ENCODE results near the gene CBLB. TPM values are rescaled to one million over a fixed set of nuclear protein-coding genes. Genes with fewer than 3 reads are reported as not detected.

Gene CBLB
- total RNA-seq, 1 experiment from 2014 or later, result 98.8 TPM

DNA sequence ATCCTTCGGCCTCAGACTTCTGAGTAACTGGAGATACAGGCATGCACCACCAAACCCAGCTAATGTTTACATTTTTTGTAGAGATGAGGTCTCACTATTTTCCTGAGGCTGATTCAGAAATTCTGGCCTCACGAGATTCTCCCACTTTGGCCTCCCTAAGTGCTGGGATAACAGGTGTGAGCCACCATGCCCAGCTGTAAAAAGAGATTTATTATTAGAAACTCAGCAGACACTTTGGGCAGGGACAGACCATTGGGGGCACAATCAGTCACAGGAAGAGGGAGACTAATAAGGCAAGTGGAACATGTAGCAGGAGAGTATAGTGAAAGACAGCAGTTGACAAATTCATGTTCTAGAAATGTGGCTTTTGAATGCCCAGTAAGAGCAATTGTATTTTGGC is 249.2 kb downstream of the CBLB start:
- no peak overlapping the region for H3K4me2 ChIP-seq (ENCODE audit: low read depth, low read length, poor library complexity, severe bottlenecking)
- no peaks in the 10 kb centered on the region for H3K9me2 ChIP-seq (replicated peaks; ENCODE audit: insufficient read depth, low read length)
- DNase-seq, result no peak
- H2AFZ ChIP-seq (ENCODE audit: low read length), result no peak overlapping the region
- no peak overlapping the region for H3K27ac ChIP-seq (ENCODE audit: low read length)
- H3K4me3 ChIP-seq (ENCODE audit: low read length), result no peak overlapping the region
- no peaks in the 10 kb centered on the region for H3K36me3 ChIP-seq (ENCODE audit: insufficient read depth, low read length)
- no peaks in the 10 kb centered on the region for H4K20me1 ChIP-seq (ENCODE audit: insufficient read depth, low read depth, low read length)
- no peaks in the 10 kb centered on the region for H3K4me1 ChIP-seq (ENCODE audit: low read length)
- no peak overlapping the region for H3K9ac ChIP-seq (ENCODE audit: low read length)
- no peaks in the 10 kb centered on the region for H3K79me2 ChIP-seq (ENCODE audit: low read length)
- no peaks in the 10 kb centered on the region for H3K27me3 ChIP-seq (ENCODE audit: low read length)
- no peaks in the 10 kb centered on the region for H3K9me3 ChIP-seq (ENCODE audit: low read length)

GRCh38 chr3:105618556-105618955 is 250.3 kb downstream of the CBLB start:
- H3K27me3 ChIP-seq (ENCODE audit: low read length), result no peaks in the 10 kb centered on the region
- no peaks in the 10 kb centered on the region for H3K4me1 ChIP-seq (ENCODE audit: low read length)
- no peak overlapping the region for H3K9ac ChIP-seq (ENCODE audit: low read length)
- H3K9me3 ChIP-seq (ENCODE audit: low read length), result no peaks in the 10 kb centered on the region
- H3K4me3 ChIP-seq (ENCODE audit: low read length), result no peak overlapping the region
- no peak overlapping the region for H3K27ac ChIP-seq (ENCODE audit: low read length)
- DNase-seq, result no peak
- H3K4me2 ChIP-seq (ENCODE audit: low read depth, low read length, poor library complexity, severe bottlenecking), result no peak overlapping the region
- no peaks in the 10 kb centered on the region for H3K79me2 ChIP-seq (ENCODE audit: low read length)
- H4K20me1 ChIP-seq (ENCODE audit: insufficient read depth, low read depth, low read length), result no peaks in the 10 kb centered on the region
- H3K36me3 ChIP-seq (ENCODE audit: insufficient read depth, low read length), result no peaks in the 10 kb centered on the region
- no peak overlapping the region for H2AFZ ChIP-seq (ENCODE audit: low read length)
- H3K9me2 ChIP-seq (replicated peaks; ENCODE audit: insufficient read depth, low read length), result no peaks in the 10 kb centered on the region

DNA sequence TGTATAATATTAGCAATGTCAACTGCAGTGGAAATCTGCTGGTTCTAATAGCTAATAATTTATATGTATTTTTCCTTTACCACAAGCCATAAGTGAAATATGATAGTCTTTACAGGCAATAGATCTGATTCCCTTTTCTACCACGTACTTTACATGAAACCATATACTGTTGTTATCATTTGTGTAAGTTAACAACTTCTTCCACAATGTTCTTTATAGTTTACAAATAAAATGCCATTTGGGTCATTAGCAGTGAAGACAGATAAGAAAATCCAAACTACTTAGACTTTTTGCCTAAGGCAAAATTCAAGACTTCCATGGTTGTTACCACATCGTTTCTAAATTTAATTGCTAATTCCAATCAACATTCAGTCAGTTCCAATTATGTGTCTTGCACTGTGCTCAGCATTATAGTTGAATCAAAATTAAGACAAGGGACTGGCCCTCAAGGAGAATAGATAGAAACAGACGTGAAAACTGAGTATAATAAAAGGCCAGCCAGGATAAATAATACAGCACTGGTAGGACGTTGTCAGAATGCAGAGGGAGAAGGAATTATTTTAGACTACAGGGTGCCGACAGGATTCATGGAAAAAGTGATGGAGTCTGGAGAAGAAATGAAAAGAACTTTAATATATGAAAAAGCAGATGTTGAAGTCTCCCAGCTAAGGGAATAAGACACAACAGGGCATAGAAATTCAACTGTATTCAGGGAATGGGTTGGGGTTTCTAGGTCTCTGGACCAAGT is 252.3 kb downstream of the CBLB start:
- H3K9me2 ChIP-seq (replicated peaks; ENCODE audit: insufficient read depth, low read length), result no peaks in the 10 kb centered on the region
- H3K27ac ChIP-seq (ENCODE audit: low read length), result no peak overlapping the region
- DNase-seq, result no peak
- H3K9me3 ChIP-seq (ENCODE audit: low read length), result no peaks in the 10 kb centered on the region
- no peaks in the 10 kb centered on the region for H3K4me1 ChIP-seq (ENCODE audit: low read length)
- H2AFZ ChIP-seq (ENCODE audit: low read length), result no peak overlapping the region
- no peaks in the 10 kb centered on the region for H4K20me1 ChIP-seq (ENCODE audit: insufficient read depth, low read depth, low read length)
- H3K79me2 ChIP-seq (ENCODE audit: low read length), result no peaks in the 10 kb centered on the region
- H3K27me3 ChIP-seq (ENCODE audit: low read length), result no peaks in the 10 kb centered on the region
- no peak overlapping the region for H3K4me2 ChIP-seq (ENCODE audit: low read depth, low read length, poor library complexity, severe bottlenecking)
- no peaks in the 10 kb centered on the region for H3K36me3 ChIP-seq (ENCODE audit: insufficient read depth, low read length)
- no peak overlapping the region for H3K4me3 ChIP-seq (ENCODE audit: low read length)
- no peak overlapping the region for H3K9ac ChIP-seq (ENCODE audit: low read length)

GRCh38 chr3:105615814-105616213 is 253.0 kb downstream of the CBLB start:
- H2AFZ ChIP-seq (ENCODE audit: low read length), result no peak overlapping the region
- H3K79me2 ChIP-seq (ENCODE audit: low read length), result no peaks in the 10 kb centered on the region
- H3K9ac ChIP-seq (ENCODE audit: low read length), result no peak overlapping the region

DNA sequence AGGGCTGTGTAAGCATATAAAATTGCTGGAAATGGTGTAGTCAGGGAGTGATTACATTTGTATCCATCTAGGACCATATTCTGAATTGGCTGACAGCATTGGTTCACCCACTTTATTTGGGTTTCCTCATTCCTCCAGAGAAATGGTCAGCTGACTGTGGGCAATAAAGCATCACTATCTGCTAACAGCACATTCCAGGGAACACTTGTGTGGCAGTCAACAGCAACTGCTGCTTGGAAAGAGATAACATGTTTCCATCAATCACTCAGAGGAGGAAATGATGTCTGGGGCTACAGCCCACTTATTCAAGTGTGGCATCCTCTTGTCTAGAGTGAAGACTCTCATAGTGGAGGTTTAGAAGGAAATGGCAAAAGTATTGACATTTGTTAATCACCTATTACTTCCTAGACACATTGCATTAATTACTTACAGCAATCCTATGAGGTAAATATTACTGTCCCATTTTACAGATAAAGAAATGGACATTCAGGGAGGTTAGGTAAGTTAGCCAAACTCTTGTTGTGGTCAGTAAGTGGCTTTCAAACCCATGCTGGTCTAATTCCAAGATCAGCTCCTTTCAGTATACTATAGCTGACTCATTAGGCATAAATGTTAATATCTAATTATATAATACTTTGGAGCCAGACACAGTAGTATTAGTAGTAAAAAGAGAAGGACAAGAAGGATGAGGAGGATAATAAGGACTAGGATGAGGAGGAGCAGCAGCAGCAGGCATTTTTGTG is 254.4 kb downstream of the CBLB start:
- no peak overlapping the region for H3K4me2 ChIP-seq (ENCODE audit: low read depth, low read length, poor library complexity, severe bottlenecking)

More at GRCh38 chr3:105615814-105616213, 253.0 kb downstream of the CBLB start:
- no peak for DNase-seq
- Histone ChIP-seq H3K36me3 (ENCODE audit: insufficient read depth, low read length) (no peaks in the 10 kb centered on the region), H3K4me3 (ENCODE audit: low read length) (no peak overlapping the region), H3K9me2 (replicated peaks; ENCODE audit: insufficient read depth, low read length) (no peaks in the 10 kb centered on the region), H4K20me1 (ENCODE audit: insufficient read depth, low read depth, low read length) (no peaks in the 10 kb centered on the region), H3K27me3 (ENCODE audit: low read length) (no peaks in the 10 kb centered on the region), H3K4me2 (ENCODE audit: low read depth, low read length, poor library complexity, severe bottlenecking) (no peak overlapping the region), H3K27ac (ENCODE audit: low read length) (no peak overlapping the region), H3K4me1 (ENCODE audit: low read length) (no peaks in the 10 kb centered on the region), H3K9me3 (ENCODE audit: low read length) (no peaks in the 10 kb centered on the region)

GRCh38 chr3:105613120-105613519 is 255.7 kb downstream of the CBLB start:
- H3K4me2 ChIP-seq (ENCODE audit: low read depth, low read length, poor library complexity, severe bottlenecking), result no peak overlapping the region
- no peaks in the 10 kb centered on the region for H3K9me2 ChIP-seq (replicated peaks; ENCODE audit: insufficient read depth, low read length)
- H3K27ac ChIP-seq (ENCODE audit: low read length), result no peak overlapping the region

More for the DNA sequence above, 254.4 kb downstream of the CBLB start:
- H3K9me2 ChIP-seq (replicated peaks; ENCODE audit: insufficient read depth, low read length), result no peaks in the 10 kb centered on the region
- H3K4me3 ChIP-seq (ENCODE audit: low read length), result no peak overlapping the region
- H3K79me2 ChIP-seq (ENCODE audit: low read length), result no peaks in the 10 kb centered on the region
- H2AFZ ChIP-seq (ENCODE audit: low read length), result no peak overlapping the region
- DNase-seq, result no peak
- H3K9me3 ChIP-seq (ENCODE audit: low read length), result no peaks in the 10 kb centered on the region
- no peak overlapping the region for H3K27ac ChIP-seq (ENCODE audit: low read length)
- no peaks in the 10 kb centered on the region for H3K4me1 ChIP-seq (ENCODE audit: low read length)
- H3K36me3 ChIP-seq (ENCODE audit: insufficient read depth, low read length), result no peaks in the 10 kb centered on the region
- no peaks in the 10 kb centered on the region for H3K27me3 ChIP-seq (ENCODE audit: low read length)
- no peaks in the 10 kb centered on the region for H4K20me1 ChIP-seq (ENCODE audit: insufficient read depth, low read depth, low read length)
- no peak overlapping the region for H3K9ac ChIP-seq (ENCODE audit: low read length)

DNA sequence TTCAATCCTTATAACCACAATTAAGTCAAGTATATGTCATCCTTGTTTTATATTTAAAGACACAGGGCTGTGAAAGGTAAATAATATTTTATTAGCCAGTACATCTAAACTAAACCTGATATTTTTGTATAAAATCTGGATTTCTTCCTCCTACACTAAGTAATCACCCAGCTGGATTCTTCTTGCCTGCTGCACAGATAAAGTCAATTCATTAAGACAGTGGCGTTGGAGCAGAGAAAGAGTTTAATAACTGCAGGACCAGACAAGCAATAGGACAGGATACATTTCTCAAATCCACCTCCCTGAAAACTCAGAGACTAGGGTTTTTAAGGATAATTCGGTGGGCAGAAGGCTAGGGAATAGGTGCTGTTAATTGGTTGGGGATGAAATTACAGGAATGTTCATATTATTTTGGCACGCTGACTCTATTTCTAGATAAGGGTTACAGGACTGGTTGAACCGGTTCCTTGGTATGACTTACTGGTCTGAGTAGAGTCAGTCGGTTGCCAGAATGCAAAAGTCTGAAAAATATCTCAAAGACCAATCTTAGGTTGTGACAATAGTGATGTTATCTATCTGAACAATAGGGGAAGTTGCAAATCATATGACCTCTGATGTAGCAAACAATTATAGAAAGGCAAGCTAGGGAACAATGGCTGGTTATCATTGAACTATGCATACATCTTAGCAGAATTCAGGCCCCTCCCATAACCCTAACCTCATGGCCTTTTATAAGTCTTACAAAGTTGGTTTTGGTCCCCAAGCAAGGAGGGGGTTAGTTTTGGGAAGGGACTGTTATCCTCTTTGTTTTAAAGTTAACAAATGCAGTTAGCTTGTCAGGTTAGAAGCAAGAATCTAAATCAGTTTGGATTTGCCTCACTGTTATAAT is 257.3 kb downstream of the CBLB start:
- H3K27ac ChIP-seq (ENCODE audit: low read length), result no peak overlapping the region
- H4K20me1 ChIP-seq (ENCODE audit: insufficient read depth, low read depth, low read length), result no peaks in the 10 kb centered on the region
- no peak overlapping the region for H3K9ac ChIP-seq (ENCODE audit: low read length)
- no peaks in the 10 kb centered on the region for H3K36me3 ChIP-seq (ENCODE audit: insufficient read depth, low read length)
- no peak for DNase-seq
- H3K4me2 ChIP-seq (ENCODE audit: low read depth, low read length, poor library complexity, severe bottlenecking), result no peak overlapping the region
- no peaks in the 10 kb centered on the region for H3K9me3 ChIP-seq (ENCODE audit: low read length)
- H3K27me3 ChIP-seq (ENCODE audit: low read length), result no peaks in the 10 kb centered on the region
- H3K4me3 ChIP-seq (ENCODE audit: low read length), result no peak overlapping the region
- H3K79me2 ChIP-seq (ENCODE audit: low read length), result no peaks in the 10 kb centered on the region
- no peak overlapping the region for H2AFZ ChIP-seq (ENCODE audit: low read length)
- H3K4me1 ChIP-seq (ENCODE audit: low read length), result no peaks in the 10 kb centered on the region
- no peaks in the 10 kb centered on the region for H3K9me2 ChIP-seq (replicated peaks; ENCODE audit: insufficient read depth, low read length)

More at GRCh38 chr3:105613120-105613519, 255.7 kb downstream of the CBLB start:
- H3K4me1 ChIP-seq (ENCODE audit: low read length), result no peaks in the 10 kb centered on the region
- no peaks in the 10 kb centered on the region for H3K27me3 ChIP-seq (ENCODE audit: low read length)
- H2AFZ ChIP-seq (ENCODE audit: low read length), result no peak overlapping the region
- H3K36me3 ChIP-seq (ENCODE audit: insufficient read depth, low read length), result no peaks in the 10 kb centered on the region
- no peaks in the 10 kb centered on the region for H4K20me1 ChIP-seq (ENCODE audit: insufficient read depth, low read depth, low read length)
- no peak overlapping the region for H3K4me3 ChIP-seq (ENCODE audit: low read length)
- H3K9me3 ChIP-seq (ENCODE audit: low read length), result no peaks in the 10 kb centered on the region
- no peaks in the 10 kb centered on the region for H3K79me2 ChIP-seq (ENCODE audit: low read length)
- no peak for DNase-seq
- no peak overlapping the region for H3K9ac ChIP-seq (ENCODE audit: low read length)

- H3K36me3 ChIP-seq (ENCODE audit: insufficient read depth, low read length), result no peaks in the 10 kb centered on the region
- no peak overlapping the region for H3K4me2 ChIP-seq (ENCODE audit: low read depth, low read length, poor library complexity, severe bottlenecking)
- no peaks in the 10 kb centered on the region for H3K79me2 ChIP-seq (ENCODE audit: low read length)
- H3K27me3 ChIP-seq (ENCODE audit: low read length), result no peaks in the 10 kb centered on the region
- no peak overlapping the region for H3K9ac ChIP-seq (ENCODE audit: low read length)
- H3K4me3 ChIP-seq (ENCODE audit: low read length), result no peak overlapping the region
- no peaks in the 10 kb centered on the region for H4K20me1 ChIP-seq (ENCODE audit: insufficient read depth, low read depth, low read length)
- no peaks in the 10 kb centered on the region for H3K9me2 ChIP-seq (replicated peaks; ENCODE audit: insufficient read depth, low read length)
- H3K4me1 ChIP-seq (ENCODE audit: low read length), result no peaks in the 10 kb centered on the region
- H3K9me3 ChIP-seq (ENCODE audit: low read length), result no peaks in the 10 kb centered on the region
- no peak overlapping the region for H3K27ac ChIP-seq (ENCODE audit: low read length)
- no peak overlapping the region for H2AFZ ChIP-seq (ENCODE audit: low read length)
- no peak for DNase-seq
Measured at GRCh38 chr3:105610473-105610872, 258.3 kb downstream of the CBLB start.
